HG02678 (cell line): ENCODE data around the gene CPNE4.

Experiments
- ATAC-seq: cut with Tn5 transposase; IDR thresholded peaks from one replicate; pipeline ENCODE4 v1.9.1; 2021; ENCODE audit warnings: mild to moderate bottlenecking, moderate library complexity; ENCODE audit not compliant: unreplicated experiment

The CPNE4 gene

GRCh38 chr3:131612745-131613144 is 422.1 kb downstream of the CPNE4 start:
- ATAC-seq, result no peak

GRCh38 chr3:131610174-131610573 is 424.6 kb downstream of the CPNE4 start:
- ATAC-seq, result no peak

- no peak for ATAC-seq
These were observed 426.1 kb downstream of the CPNE4 start for GRCh38 chr3:131608741-131609140.

- peak; percentile 48 for ATAC-seq
These were observed 426.5 kb downstream of the CPNE4 start for GRCh38 chr3:131608296-131608695.

GRCh38 chr3:131605916-131606315 is 428.9 kb downstream of the CPNE4 start:
- no peak for ATAC-seq

- ATAC-seq, result no peak
These were observed 432.6 kb downstream of the CPNE4 start for GRCh38 chr3:131602011-131602779.

- ATAC-seq, result no peak
These were observed 437.0 kb downstream of the CPNE4 start for GRCh38 chr3:131597816-131598215.

- ATAC-seq, result no peak
These were observed 437.9 kb downstream of the CPNE4 start for GRCh38 chr3:131596884-131597283.

- no peak for ATAC-seq
These were observed 443.3 kb downstream of the CPNE4 start for GRCh38 chr3:131591394-131592014.

- ATAC-seq, result no peak
These were observed 448.5 kb downstream of the CPNE4 start for GRCh38 chr3:131586277-131586676.

GRCh38 chr3:131582438-131582837 is 452.4 kb downstream of the CPNE4 start:
- no peak for ATAC-seq

GRCh38 chr3:131568460-131568859 is 466.4 kb downstream of the CPNE4 start:
- no peak for ATAC-seq

- ATAC-seq, result no peak
These were observed 470.0 kb downstream of the CPNE4 start for GRCh38 chr3:131564812-131565211.

- ATAC-seq, result no peak
These were observed 473.3 kb downstream of the CPNE4 start for GRCh38 chr3:131561511-131561910.

- no peak for ATAC-seq
These were observed 474.0 kb downstream of the CPNE4 start for GRCh38 chr3:131560795-131561194.

GRCh38 chr3:131555456-131555855 is 479.4 kb downstream of the CPNE4 start:
- no peak for ATAC-seq

- peak; percentile 97 for ATAC-seq
These were observed 481.1 kb downstream of the CPNE4 start for GRCh38 chr3:131553495-131554247.

- ATAC-seq, result no peak
These were observed 483.1 kb downstream of the CPNE4 start for GRCh38 chr3:131551761-131552160.

- no peak for ATAC-seq
These were observed 484.0 kb downstream of the CPNE4 start for GRCh38 chr3:131550562-131551465.

- no peak for ATAC-seq
These were observed 485.5 kb downstream of the CPNE4 start for GRCh38 chr3:131549340-131549739.

GRCh38 chr3:131547585-131547984 is 487.2 kb downstream of the CPNE4 start:
- ATAC-seq, result no peak
